SK-N-SH (cell line): ENCODE data around the gene CSKMT. TPM values are rescaled to one million over a fixed set of nuclear protein-coding genes. Genes with fewer than 3 reads are reported as not detected.

Experiments
- CTCF ChIA-PET: fragments of 300-600, 350-600 bp; formaldehyde crosslinking; extraction: SDS; loops from one replicate; lab custom pipeline; 2021; lab: Yijun Ruan, JAX
- POLR2A ChIA-PET: fragments of 350-600 bp; sonication (Branson Sonifier 250); formaldehyde crosslinking; extraction: SDS; loops from one replicate; lab custom pipeline; 2020; ENCODE audit warnings: antibody characterized with exemption, inconsistent platforms; lab: Yijun Ruan, JAX
- DNase-seq: peaks from one replicate; pipeline ENCODE4 v3.0.0; 2012
- H2AFZ ChIP-seq: fragments of 200-600 bp; sonication (generic); 2 replicates; pipeline ENCODE4 v1.8.1; 2016; ENCODE audit warnings: antibody characterized with exemption, mild to moderate bottlenecking, low read depth
- H3F3A ChIP-seq: fragments of 200-600 bp; sonication (generic); replicated peaks from 2 replicates; pipeline ENCODE3; 2016; ENCODE audit warnings: antibody characterized with exemption, mild to moderate bottlenecking; ENCODE audit not compliant: insufficient read depth
- H3K27ac ChIP-seq, 2 experiments: fragments of 200-500 bp in 1 of 2; fragments of 200-600 bp in 1 of 2; sonication (Bioruptor generic) in 1 of 2; sonication (generic), shearing (Covaris generic) in 1 of 2; 2 replicates each; pipeline versions ENCODE4 v1.5.1 to v1.6.1; 2014 to 2016; ENCODE audit warnings: low read depth in 2 of 2, inconsistent platforms in 1 of 2, low read length in 1 of 2, mild to moderate bottlenecking in 1 of 2, mixed read lengths in 1 of 2
- H3K27me3 ChIP-seq: fragments of 200-600 bp; sonication (generic), shearing (Covaris generic); 2 replicates; pipeline ENCODE4 v1.6.1; 2016; ENCODE audit warnings: mixed run types; ENCODE audit not compliant: insufficient read depth
- H3K36me3 ChIP-seq, 2 experiments: fragments of 200-500 bp in 1 of 2; fragments of 200-600 bp in 1 of 2; sonication (Bioruptor generic) in 1 of 2; sonication (generic) in 1 of 2; replicated peaks in 1 of 2; 2 replicates each; pipeline versions ENCODE3 to v1.5.1; 2014 to 2016; ENCODE audit warnings: low read length in 1 of 2, mild to moderate bottlenecking in 1 of 2; ENCODE audit not compliant: insufficient read depth in 2 of 2, control insufficient read depth in 1 of 2
- H3K4me1 ChIP-seq, 2 experiments: fragments of 200-500 bp in 1 of 2; fragments of 200-600 bp in 1 of 2; sonication (Bioruptor generic) in 1 of 2; sonication (generic), shearing (Covaris generic) in 1 of 2; 2 replicates each; pipeline versions ENCODE4 v1.5.1 to v1.6.1; 2014 to 2016; ENCODE audit warnings: low read depth in 1 of 2, low read length in 1 of 2, mixed run types in 1 of 2; ENCODE audit not compliant: insufficient read depth in 2 of 2, control insufficient read depth in 1 of 2
- H3K4me2 ChIP-seq: fragments of 200-600 bp; sonication (generic), shearing (Covaris generic); 2 replicates; pipeline ENCODE4 v1.6.1; 2017; ENCODE audit warnings: mixed run types
- H3K4me3 ChIP-seq, 2 experiments: fragments of 200-500 bp in 1 of 2; fragments of 200-600 bp in 1 of 2; sonication (Bioruptor generic) in 1 of 2; sonication (generic), shearing (Covaris generic) in 1 of 2; 2 replicates each; pipeline versions ENCODE4 v1.5.1 to v1.8.1; 2014 to 2016; ENCODE audit warnings: low read depth in 2 of 2, inconsistent platforms in 1 of 2, low read length in 1 of 2, mild to moderate bottlenecking in 1 of 2, mixed read lengths in 1 of 2, moderate library complexity in 1 of 2
- H3K79me2 ChIP-seq: fragments of 200-600 bp; sonication (generic); 2 replicates; pipeline ENCODE4 v1.8.1; 2017; ENCODE audit warnings: mild to moderate bottlenecking; ENCODE audit not compliant: insufficient read depth
- H3K9ac ChIP-seq: fragments of 200-600 bp; sonication (generic); 2 replicates; pipeline ENCODE4 v1.6.1; 2017; ENCODE audit warnings: mixed run types
- H3K9me2 ChIP-seq: fragments of 200-600 bp; sonication (generic); 2 replicates; pipeline ENCODE4 v1.6.1; 2017; ENCODE audit warnings: mixed run types
- H3K9me3 ChIP-seq: fragments of 200-600 bp; sonication (generic); 2 replicates; pipeline ENCODE4 v1.6.1; 2017; ENCODE audit warnings: mixed run types, mild to moderate bottlenecking, moderate library complexity
- H4K20me1 ChIP-seq: fragments of 200-600 bp; sonication (generic); 2 replicates; pipeline ENCODE4 v1.6.1; 2017; ENCODE audit warnings: mild to moderate bottlenecking, mixed run types; ENCODE audit not compliant: insufficient read depth
- CHD2 ChIP-seq: fragments of 150-350 bp; IDR thresholded peaks from 2 replicates; pipeline ENCODE4 v1.6.1; 2018; ENCODE audit warnings: low read length; ENCODE audit not compliant: partially characterized antibody
- ELF1 ChIP-seq: IDR thresholded peaks from 2 replicates; pipeline ENCODE4 v1.4.0; 2012
- EP300 ChIP-seq, 2 experiments: IDR thresholded peaks; 2 replicates each; pipeline versions ENCODE4 v1.4.0 to v1.6.1; 2012; ENCODE audit warnings: borderline replicate concordance in 1 of 2, low read depth in 1 of 2, low read length in 1 of 2
- FOSL2 ChIP-seq: IDR thresholded peaks from 2 replicates; pipeline ENCODE4 v1.4.0; 2012; ENCODE audit warnings: low read depth, mild to moderate bottlenecking, moderate library complexity, borderline replicate concordance
- FOXJ3 ChIP-seq: sonication (generic); formaldehyde crosslinking; IDR thresholded peaks from 2 replicates; pipeline ENCODE4 v1.5.1; 2020; ENCODE audit warnings: mild to moderate bottlenecking, missing genetic modification reagents
- IRF3 ChIP-seq: fragments of 150-350 bp; IDR thresholded peaks from 2 replicates; pipeline ENCODE4 v1.6.1; 2016; ENCODE audit warnings: mild to moderate bottlenecking, low read depth, low read length
- MEF2A ChIP-seq: IDR thresholded peaks from 2 replicates; pipeline ENCODE4 v1.4.0; 2012; ENCODE audit warnings: low read depth, borderline replicate concordance
- MXI1 ChIP-seq: IDR thresholded peaks from 2 replicates; pipeline ENCODE4 v1.6.1; 2012; ENCODE audit warnings: mild to moderate bottlenecking, low read depth, low read length, improper control_type of control experiment
- NRF1 ChIP-seq: IDR thresholded peaks from 2 replicates; pipeline ENCODE4 v1.6.1; 2012; ENCODE audit warnings: low read depth, mild to moderate bottlenecking, low read length
- PBX3 ChIP-seq: IDR thresholded peaks from 2 replicates; pipeline ENCODE4; 2012
- POLR2AphosphoS5 ChIP-seq: IDR thresholded peaks from 2 replicates; pipeline ENCODE4 v1.6.1; 2012; ENCODE audit warnings: low read depth, low read length
- RAD21 ChIP-seq: IDR thresholded peaks from 2 replicates; pipeline ENCODE4 v1.6.1; 2012; ENCODE audit warnings: mild to moderate bottlenecking, low read length
- RXRA ChIP-seq: IDR thresholded peaks from 2 replicates; pipeline ENCODE4 v1.4.0; 2012; ENCODE audit warnings: low read depth, mild to moderate bottlenecking, borderline replicate concordance
- SIN3A ChIP-seq: IDR thresholded peaks from 2 replicates; pipeline ENCODE4 v1.6.1; 2012; ENCODE audit warnings: low read depth, mild to moderate bottlenecking, low read length, moderate library complexity, borderline replicate concordance
- TCF12 ChIP-seq: IDR thresholded peaks from 2 replicates; pipeline ENCODE4 v1.4.0; 2012
- YY1 ChIP-seq: IDR thresholded peaks from 2 replicates; pipeline ENCODE4 v1.4.0; 2012; ENCODE audit warnings: low read depth, mild to moderate bottlenecking
- WGBS: methylation state at CpG from one replicate; pipeline ENCODE4 v1.1.6; 2017; ENCODE audit warnings: low lambda C conversion rate; 5-methylcytosine and 5-hydroxymethylcytosine counted together
- polyA plus RNA-seq, 3 experiments: library from polyadenylated mRNA; depleted of rRNA; stranded (reverse); fragments of >200 nt; gene quantifications; 2 replicates each; pipeline ENCODE4 v1.2.3, GENCODE V29; 2012

CSKMT gene
- polyA plus RNA-seq, 1 of the 3 experiments (the other 2 are of a cell fraction), result 11.1 TPM

- Histone ChIP-seq H3F3A (peaks cover 50% of the 10 kb centered on the region), H3K4me3 (no peak overlapping the region), H3K36me3 (peaks cover 19 to 26% of the 10 kb centered on the region in 2 experiments), H3K79me2 (peaks cover 71% of the 10 kb centered on the region), H3K9me3 (no peaks in the 10 kb centered on the region), H3K9ac (no peak overlapping the region), H3K9me2 (no peaks in the 10 kb centered on the region), H3K27ac (0 out of 4 replicates have a peak overlapping the region, but pooled peaks of 1 of the 2 experiments have one; percentile 2), H2AFZ (no peak overlapping the region), H3K27me3 (no peaks in the 10 kb centered on the region), H3K4me1 (peaks cover 18 to 24% of the 10 kb centered on the region in 2 experiments; a peak in 3 of 4 replicates), H4K20me1 (no peaks in the 10 kb centered on the region), H3K4me2 (no peak overlapping the region)
- ChIA-PET CTCF (interaction anchor here (0.7 to 1.7 kb wide), 4 partner anchors 18 to 282 kb away, joined by 3 to 7 read pairs (median 4); partner anchors contain the start of gene EML3), POLR2A (interaction anchor here (1.2 to 2.6 kb wide), 3 partner anchors 12 to 165 kb away, joined by 3 to 13 read pairs (median 3); partner anchors contain the start of genes C11orf98, CSKMT and HNRNPUL2)
- no peak for DNase-seq
- TF ChIP-seq SIN3A, result no peak
- no peak for TF ChIP-seq MEF2A
- TF ChIP-seq RAD21, result no peak
- no peak for TF ChIP-seq TCF12
- no peak for TF ChIP-seq PBX3
- TF ChIP-seq FOSL2, result no peak
- 60% methylated on average over 5 of the region's 6 CpGs for WGBS
Measured at GRCh38 chr11:62676698-62677097, 11.6 kb downstream of the CSKMT start.

- no peak for TF ChIP-seq YY1
- TF ChIP-seq MXI1, result no peak
- no peak for TF ChIP-seq NRF1
- no peak for TF ChIP-seq IRF3
- no peak for TF ChIP-seq PBX3
- no peak for TF ChIP-seq ELF1
- no peak for TF ChIP-seq RAD21
- TF ChIP-seq POLR2AphosphoS5, result no peak
- no peak for TF ChIP-seq FOXJ3 (CRISPR knock-in tag)
- TF ChIP-seq CHD2, result no peak
- TF ChIP-seq EP300 (IDR thresholded peaks at IDR 0.05; ENCODE audit: borderline replicate concordance in 1 of 2, low read depth in 1 of 2, low read length in 1 of 2), result no peak
- no peak for TF ChIP-seq RXRA
- DNase-seq, result no peak
- Histone ChIP-seq H2AFZ (no peak overlapping the region), H3K27me3 (no peaks in the 10 kb centered on the region), H3K4me1 (peaks cover 18 to 24% of the 10 kb centered on the region in 2 experiments; a peak in 3 of 4 replicates), H3K36me3 (peaks cover 19 to 26% of the 10 kb centered on the region in 2 experiments), H4K20me1 (no peaks in the 10 kb centered on the region), H3F3A (peaks cover 46% of the 10 kb centered on the region), H3K27ac (peak overlapping the region in 1 of 2 experiments; percentile 2; a peak in 1 of 4 replicates), H3K79me2 (peaks cover 68% of the 10 kb centered on the region), H3K9ac (no peak overlapping the region), H3K4me3 (no peak overlapping the region), H3K4me2 (no peak overlapping the region), H3K9me3 (no peaks in the 10 kb centered on the region), H3K9me2 (no peaks in the 10 kb centered on the region)
- WGBS, result 89% methylated on average over 6 of the region's 6 CpGs
- CTCF ChIA-PET, result interaction anchor here (0.7 to 1.7 kb wide), 4 partner anchors 17 to 282 kb away, joined by 3 to 7 read pairs (median 4); partner anchors contain the start of gene EML3
- POLR2A ChIA-PET, result interaction anchor here (1.2 to 2.6 kb wide), 3 partner anchors 12 to 164 kb away, joined by 3 to 13 read pairs (median 3); partner anchors contain the start of genes C11orf98, CSKMT and HNRNPUL2
Measured at GRCh38 chr11:62677156-62677555, 12.0 kb downstream of the CSKMT start.
